GM11168 (cell line): ENCODE data around the gene PIK3R5.

ENCODE experiments used
- in situ Hi-C: fragments of 300-500 bp; cut with MboI; formaldehyde crosslinking; loops from one replicate; pipeline ENCODE4 v1.12.0; 2022; ENCODE audit warnings: low sequenced_read_pairs; ENCODE audit not compliant: unreplicated experiment

Gene PIK3R5, protein sequence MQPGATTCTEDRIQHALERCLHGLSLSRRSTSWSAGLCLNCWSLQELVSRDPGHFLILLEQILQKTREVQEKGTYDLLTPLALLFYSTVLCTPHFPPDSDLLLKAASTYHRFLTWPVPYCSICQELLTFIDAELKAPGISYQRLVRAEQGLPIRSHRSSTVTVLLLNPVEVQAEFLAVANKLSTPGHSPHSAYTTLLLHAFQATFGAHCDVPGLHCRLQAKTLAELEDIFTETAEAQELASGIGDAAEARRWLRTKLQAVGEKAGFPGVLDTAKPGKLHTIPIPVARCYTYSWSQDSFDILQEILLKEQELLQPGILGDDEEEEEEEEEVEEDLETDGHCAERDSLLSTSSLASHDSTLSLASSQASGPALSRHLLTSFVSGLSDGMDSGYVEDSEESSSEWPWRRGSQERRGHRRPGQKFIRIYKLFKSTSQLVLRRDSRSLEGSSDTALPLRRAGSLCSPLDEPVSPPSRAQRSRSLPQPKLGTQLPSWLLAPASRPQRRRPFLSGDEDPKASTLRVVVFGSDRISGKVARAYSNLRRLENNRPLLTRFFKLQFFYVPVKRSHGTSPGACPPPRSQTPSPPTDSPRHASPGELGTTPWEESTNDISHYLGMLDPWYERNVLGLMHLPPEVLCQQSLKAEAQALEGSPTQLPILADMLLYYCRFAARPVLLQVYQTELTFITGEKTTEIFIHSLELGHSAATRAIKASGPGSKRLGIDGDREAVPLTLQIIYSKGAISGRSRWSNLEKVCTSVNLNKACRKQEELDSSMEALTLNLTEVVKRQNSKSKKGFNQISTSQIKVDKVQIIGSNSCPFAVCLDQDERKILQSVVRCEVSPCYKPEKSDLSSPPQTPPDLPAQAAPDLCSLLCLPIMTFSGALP

GRCh38 chr17:8965394-8966168 lies at the start of gene PIK3R5:
Gene PIK3R5 (minus strand): TSS chr17:8965707. CDS start chr17:8911494, 54,213 bp downstream.
- in situ Hi-C loops = no loop called here

DNA sequence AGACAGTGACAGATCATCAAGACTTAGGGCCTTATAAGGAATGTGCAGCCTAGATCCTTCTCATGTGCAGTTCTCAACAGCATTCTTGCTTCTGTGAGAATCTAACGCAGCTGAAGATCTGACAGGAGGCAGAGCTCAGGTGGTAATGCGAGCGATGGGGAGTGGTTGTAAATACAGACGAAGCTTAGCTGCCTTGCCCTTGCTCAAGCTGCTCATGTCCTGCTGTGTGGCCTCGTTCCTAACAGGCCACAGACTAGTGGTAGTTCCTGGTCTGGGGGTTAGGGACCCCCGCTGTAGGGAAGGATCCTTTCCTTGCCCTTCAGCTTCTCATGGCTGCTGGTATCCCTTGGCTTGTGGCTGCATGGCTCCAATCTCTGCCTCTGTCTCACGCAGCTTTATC lies 45.5 kb upstream of the PIK3R5 start:
- in situ Hi-C loops = loop anchor here (5.0 to 25.0 kb wide), 2 partner anchors 271 to 526 kb away; no protein-coding TSS in a partner anchor

DNA sequence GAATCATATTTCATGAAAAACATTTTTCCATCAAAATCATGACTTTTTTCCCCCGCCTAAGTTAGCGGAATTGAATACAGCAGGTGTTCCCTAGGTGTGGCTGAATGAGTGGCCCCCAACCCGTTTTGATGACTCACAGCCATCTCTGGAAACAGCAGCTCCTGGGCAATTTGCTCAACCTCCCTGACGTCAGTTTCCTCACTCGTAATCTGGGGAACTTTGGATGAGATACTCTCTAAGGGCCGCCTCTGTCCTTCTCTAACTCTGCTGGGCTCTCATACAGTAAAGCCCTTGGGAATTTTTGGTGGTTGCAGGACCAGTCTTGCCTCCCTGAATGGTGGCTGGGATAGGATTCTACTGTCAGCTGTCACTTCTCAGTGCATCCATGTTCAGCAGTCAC lies 44.2 kb upstream of the PIK3R5 start:
- in situ Hi-C loops = loop anchor here (5.0 to 25.0 kb wide), 2 partner anchors 273 to 528 kb away; no protein-coding TSS in a partner anchor

GRCh38 chr17:9009096-9009495 lies 43.6 kb upstream of the PIK3R5 start:
- in situ Hi-C loops = loop anchor here (25.0 kb wide), 1 partner anchor 528 kb away; no protein-coding TSS in a partner anchor

- in situ Hi-C loops = loop anchor here (25.0 kb wide), 1 partner anchor 530 kb away; no protein-coding TSS in a partner anchor
Observed at GRCh38 chr17:9007052-9007714, 41.7 kb upstream of the PIK3R5 start.

DNA sequence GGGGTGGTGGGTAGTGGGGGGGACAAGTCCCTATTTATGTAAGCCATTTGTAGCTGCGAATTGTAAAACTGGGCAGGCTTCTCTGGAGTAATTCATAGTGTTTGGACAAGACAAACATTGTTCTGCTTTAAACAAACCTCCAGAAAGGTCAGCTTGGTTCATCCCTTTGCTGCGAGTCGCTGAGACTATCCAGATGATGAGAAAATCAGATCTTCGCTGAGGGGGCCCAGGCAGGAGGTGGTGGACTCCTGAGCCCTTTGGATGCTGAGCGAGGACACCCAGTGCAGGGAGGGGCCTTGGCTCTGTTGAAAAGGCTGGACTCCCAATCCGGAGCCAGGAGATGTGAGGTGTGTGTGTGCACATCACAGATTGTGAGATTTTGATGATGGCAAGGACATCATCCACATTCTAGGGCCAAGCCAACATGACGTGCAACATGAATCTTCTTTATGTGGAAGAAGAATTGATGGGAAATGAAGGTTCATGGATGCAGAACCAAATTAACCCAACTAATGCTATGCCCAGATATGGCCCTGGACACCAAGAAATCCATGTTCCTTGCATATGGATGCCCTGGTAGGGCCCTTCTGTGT lies 40.8 kb upstream of the PIK3R5 start:
- in situ Hi-C loops = loop anchor here (25.0 kb wide), 1 partner anchor 531 kb away; no protein-coding TSS in a partner anchor

GRCh38 chr17:9004961-9005285 lies 39.4 kb upstream of the PIK3R5 start:
- in situ Hi-C loops = loop anchor here (25.0 kb wide), 1 partner anchor 532 kb away; no protein-coding TSS in a partner anchor

- in situ Hi-C loops = loop anchor here (25.0 kb wide), 1 partner anchor 533 kb away; no protein-coding TSS in a partner anchor
Observed at GRCh38 chr17:9004132-9004960, 38.8 kb upstream of the PIK3R5 start.

GRCh38 chr17:9003355-9004131 lies 38.0 kb upstream of the PIK3R5 start:
- in situ Hi-C loops = loop anchor here (25.0 kb wide), 1 partner anchor 534 kb away; no protein-coding TSS in a partner anchor

- in situ Hi-C loops = loop anchor here (25.0 kb wide), 1 partner anchor 535 kb away; no protein-coding TSS in a partner anchor
Observed at GRCh38 chr17:9002606-9003354, 37.3 kb upstream of the PIK3R5 start.

GRCh38 chr17:9002227-9002605 lies 36.7 kb upstream of the PIK3R5 start:
- in situ Hi-C loops = loop anchor here (25.0 kb wide), 1 partner anchor 535 kb away; no protein-coding TSS in a partner anchor

DNA sequence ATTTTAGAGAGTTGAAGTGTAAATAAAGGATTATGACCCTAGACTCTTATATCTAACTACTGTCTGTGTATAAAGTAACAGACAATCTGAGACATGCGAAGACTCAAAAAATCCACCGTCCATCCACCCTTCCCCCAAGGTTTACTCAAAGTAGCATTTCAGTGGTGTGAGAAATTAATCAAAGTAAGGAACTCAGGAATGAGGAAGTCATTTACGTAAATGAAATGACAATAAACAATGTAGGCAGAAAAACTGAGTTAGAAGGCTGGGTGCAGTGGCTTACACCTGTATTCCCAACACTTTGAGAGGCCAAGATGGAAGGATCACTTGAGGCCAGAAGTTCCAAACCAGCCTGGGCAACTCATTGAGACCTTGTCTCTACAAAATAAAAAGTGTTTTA lies 36.1 kb upstream of the PIK3R5 start:
- in situ Hi-C loops = loop anchor here (25.0 kb wide), 1 partner anchor 536 kb away; no protein-coding TSS in a partner anchor

DNA sequence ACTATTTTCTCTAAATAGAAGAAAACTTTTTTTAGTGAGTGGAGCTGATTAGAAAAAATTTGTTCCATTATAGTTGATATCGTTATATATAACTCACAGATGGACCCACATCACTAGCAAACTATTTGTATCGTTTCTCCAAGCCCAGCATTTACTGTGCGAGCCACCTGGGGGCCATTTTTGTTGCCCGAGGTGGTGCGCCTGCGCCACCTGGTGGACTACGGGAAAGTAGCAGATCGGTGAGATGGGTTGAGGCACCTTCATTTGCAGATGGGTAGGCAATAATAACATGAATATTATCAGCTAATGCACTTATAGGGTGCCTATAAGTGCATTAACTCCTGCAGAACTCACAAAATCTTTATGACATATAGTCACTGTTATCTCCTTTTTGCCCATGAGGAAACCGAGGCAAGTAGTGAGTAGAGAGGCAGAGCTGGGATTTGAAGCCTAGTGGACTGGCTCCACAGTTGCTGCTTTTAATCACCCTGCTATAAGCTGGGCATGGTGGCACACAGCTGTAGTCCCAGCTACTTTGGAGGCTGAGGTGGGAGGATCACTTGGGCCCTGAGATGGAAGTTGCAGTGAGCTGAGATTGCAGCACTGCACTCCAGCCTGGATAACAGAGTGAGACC lies 32.6 kb upstream of the PIK3R5 start:
- in situ Hi-C loops = loop anchor here (25.0 kb wide), 1 partner anchor 586 kb away; no protein-coding TSS in a partner anchor

GRCh38 chr17:8995711-8996110 lies 30.2 kb upstream of the PIK3R5 start:
- in situ Hi-C loops = loop anchor here (25.0 kb wide), 1 partner anchor 583 kb away; no protein-coding TSS in a partner anchor

DNA sequence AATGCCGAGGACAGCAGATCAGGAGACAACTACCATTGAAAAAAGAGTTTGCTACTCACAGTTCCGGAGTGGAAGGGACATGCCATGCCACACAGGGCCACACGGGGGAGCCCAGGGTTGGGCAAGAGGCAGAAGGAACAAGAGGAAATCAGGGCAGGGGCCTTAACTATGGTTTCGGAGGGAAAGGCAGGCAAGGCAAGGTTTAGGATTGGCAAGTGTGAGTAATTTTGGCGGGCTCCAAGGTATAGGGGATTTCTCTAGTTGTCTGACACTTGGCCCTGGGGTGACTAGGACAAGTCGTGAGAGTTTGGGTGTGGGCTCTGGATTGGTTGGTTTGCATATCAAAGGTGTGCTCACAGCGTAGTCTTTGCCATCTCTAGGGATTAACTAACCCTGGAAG lies 28.8 kb upstream of the PIK3R5 start:
- in situ Hi-C loops = loop anchor here (25.0 kb wide), 1 partner anchor 582 kb away; no protein-coding TSS in a partner anchor
